ENCODE results near the gene GREB1L. TPM values are rescaled to one million over a fixed set of nuclear protein-coding genes. Genes with fewer than 3 reads are reported as not detected.

Gene GREB1L
- total RNA-seq, 4 donors from 2014 or later, result 13.2 to 16.0 (median 14.5) TPM

DNA sequence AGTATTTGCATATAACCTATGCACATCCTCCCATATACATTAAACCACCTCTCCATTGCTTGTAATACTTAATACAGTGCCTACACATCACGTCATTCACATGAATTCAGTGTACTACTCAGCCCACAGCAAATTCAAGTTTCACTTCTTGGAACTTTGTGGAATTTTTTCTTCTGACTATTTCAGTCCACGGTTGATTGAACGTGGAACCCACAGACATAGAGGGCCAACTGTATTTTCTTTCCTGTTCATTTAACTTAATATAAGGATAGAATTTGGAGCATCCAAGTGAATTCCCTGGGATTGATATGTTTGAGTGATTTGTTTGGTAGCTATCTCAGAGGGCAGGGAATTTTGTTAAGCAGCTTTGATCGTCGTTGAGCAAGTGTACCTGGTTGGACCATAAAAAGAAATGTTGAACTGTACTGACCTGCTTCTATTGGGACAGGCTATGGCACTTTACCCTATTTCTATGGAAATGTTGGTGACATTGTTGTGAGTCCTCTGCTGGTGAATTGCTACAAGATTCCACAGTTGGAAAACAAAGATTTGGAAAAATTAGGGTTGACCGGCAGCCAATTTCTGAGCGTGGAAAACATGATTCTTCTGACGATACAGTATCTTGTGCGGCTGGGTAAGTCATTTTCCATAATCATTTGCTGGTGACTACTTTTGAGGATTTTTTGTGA lies 201.9 kb downstream of the GREB1L start:
- DNase-seq (ENCODE audit: extremely low spot score), result no peak
- no peaks in the 10 kb centered on the region for H3K36me3 ChIP-seq
- H3K27me3 ChIP-seq, result no peaks in the 10 kb centered on the region
- TF ChIP-seq EP300 (IDR thresholded peaks at IDR 0.05), result no peak
- no peak for TF ChIP-seq POLR2AphosphoS5 (IDR thresholded peaks at IDR 0.05)
- TF ChIP-seq, protein P1, sequence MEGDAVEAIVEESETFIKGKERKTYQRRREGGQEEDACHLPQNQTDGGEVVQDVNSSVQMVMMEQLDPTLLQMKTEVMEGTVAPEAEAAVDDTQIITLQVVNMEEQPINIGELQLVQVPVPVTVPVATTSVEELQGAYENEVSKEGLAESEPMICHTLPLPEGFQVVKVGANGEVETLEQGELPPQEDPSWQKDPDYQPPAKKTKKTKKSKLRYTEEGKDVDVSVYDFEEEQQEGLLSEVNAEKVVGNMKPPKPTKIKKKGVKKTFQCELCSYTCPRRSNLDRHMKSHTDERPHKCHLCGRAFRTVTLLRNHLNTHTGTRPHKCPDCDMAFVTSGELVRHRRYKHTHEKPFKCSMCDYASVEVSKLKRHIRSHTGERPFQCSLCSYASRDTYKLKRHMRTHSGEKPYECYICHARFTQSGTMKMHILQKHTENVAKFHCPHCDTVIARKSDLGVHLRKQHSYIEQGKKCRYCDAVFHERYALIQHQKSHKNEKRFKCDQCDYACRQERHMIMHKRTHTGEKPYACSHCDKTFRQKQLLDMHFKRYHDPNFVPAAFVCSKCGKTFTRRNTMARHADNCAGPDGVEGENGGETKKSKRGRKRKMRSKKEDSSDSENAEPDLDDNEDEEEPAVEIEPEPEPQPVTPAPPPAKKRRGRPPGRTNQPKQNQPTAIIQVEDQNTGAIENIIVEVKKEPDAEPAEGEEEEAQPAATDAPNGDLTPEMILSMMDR (IDR thresholded peaks at IDR 0.05), result no peak
- TF ChIP-seq POLR2A (IDR thresholded peaks at IDR 0.05; ENCODE audit: low read depth), result no peak
- peaks cover 0 to 7% (median 0%) of the 10 kb centered on the region in 4 donors for H3K4me1 ChIP-seq
- intact Hi-C loops (cut with DNase I), result loop anchor here (2.0 kb wide), 1 partner anchor 249 kb away; no protein-coding TSS in a partner anchor
- no peaks in the 10 kb centered on the region for H3K9me3 ChIP-seq
- no peak overlapping the region for H3K27ac ChIP-seq (replicated peaks in 1 of 4)
- H3K4me3 ChIP-seq, result no peak overlapping the region
- WGBS, result 74% methylated on average over 9 of the region's 9 CpGs

DNA sequence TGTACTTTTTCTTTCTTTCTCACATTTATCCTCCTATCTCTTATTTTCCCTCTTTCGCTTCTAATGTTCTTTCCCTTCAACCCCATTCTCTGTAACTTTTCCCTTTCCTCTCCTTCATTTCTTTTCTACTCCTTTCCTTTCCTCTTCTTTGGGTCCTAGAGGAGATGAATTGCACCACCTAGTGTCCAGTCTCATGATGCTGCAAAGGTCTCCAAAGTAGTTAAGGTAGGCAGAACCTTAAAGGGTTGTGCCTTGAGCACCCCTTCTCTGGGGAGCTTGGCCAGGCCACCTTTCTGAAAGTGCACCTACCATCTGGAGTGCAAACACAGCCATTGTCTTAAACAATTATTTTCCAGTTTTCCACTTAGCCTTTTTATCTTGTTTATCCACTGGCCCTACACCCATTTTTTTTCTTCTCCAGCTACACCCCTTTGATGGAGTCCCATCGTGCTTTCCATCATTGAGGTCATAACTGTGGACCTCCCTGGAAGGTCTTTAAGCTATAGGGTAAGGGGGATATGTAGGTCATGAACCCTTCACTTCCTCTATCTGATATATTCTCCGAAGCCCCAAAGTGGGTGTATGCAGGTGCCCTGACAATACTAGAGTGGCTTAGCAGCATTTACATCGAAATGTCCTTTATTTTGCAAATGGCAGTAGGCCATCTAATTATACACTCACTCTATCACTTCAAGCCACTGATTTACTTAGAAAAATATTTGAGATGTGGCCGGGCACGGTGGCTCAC lies 202.6 kb downstream of the GREB1L start:
- WGBS, result 77% methylated on average over 6 of the region's 6 CpGs
- no peak overlapping the region for H3K27ac ChIP-seq (replicated peaks in 1 of 4)
- H3K4me1 ChIP-seq, result peaks cover 0 to 3% (median 0%) of the 10 kb centered on the region in 4 donors
- TF ChIP-seq, protein P1 (IDR thresholded peaks at IDR 0.05), result peak; percentile 55 to 71 (median 66)
- no peak for TF ChIP-seq EP300 (IDR thresholded peaks at IDR 0.05)
- TF ChIP-seq POLR2AphosphoS5 (IDR thresholded peaks at IDR 0.05), result no peak
- TF ChIP-seq POLR2A (IDR thresholded peaks at IDR 0.05; ENCODE audit: low read depth), result no peak
- H3K27me3 ChIP-seq, result no peaks in the 10 kb centered on the region
- no peak overlapping the region for H3K4me3 ChIP-seq
- no peaks in the 10 kb centered on the region for H3K9me3 ChIP-seq
- DNase-seq (ENCODE audit: extremely low spot score), result no peak
- intact Hi-C loops (cut with DNase I), result loop anchor here (2.0 to 5.0 kb wide), 2 partner anchors 202 to 250 kb away; partner anchors contain the start of gene GREB1L
- H3K36me3 ChIP-seq, result no peaks in the 10 kb centered on the region

DNA sequence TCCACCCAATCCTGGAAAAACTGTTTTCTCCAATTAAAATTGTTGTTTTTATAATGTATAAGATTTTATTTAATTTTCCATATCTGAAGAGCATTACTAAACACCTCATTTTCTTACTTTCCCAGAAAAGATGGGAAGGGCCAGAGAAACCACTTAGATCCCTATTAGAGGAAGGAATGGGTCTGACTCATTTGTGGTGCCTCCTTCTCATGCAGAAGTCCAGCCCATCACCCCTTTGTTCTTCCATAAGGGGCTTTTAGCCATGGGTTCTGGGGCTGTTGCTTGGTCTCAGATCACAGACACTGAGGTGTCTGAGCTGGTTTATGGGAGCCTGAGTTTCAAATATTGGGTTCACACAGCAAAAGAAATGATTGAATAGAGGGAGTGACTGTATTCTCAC lies 206.3 kb downstream of the GREB1L start:
- peaks cover 4 to 33% (median 27%) of the 10 kb centered on the region in 4 donors for H3K4me1 ChIP-seq
- H3K27me3 ChIP-seq, result no peaks in the 10 kb centered on the region
- intact Hi-C loops (cut with DNase I), result loop anchor here (5.0 kb wide), 1 partner anchor 206 kb away; the partner anchor contains the start of gene GREB1L
- H3K27ac ChIP-seq (replicated peaks in 1 of 4), result no peak overlapping the region
- H3K4me3 ChIP-seq, result no peak overlapping the region
- no peak for DNase-seq (ENCODE audit: extremely low spot score)
- no peaks in the 10 kb centered on the region for H3K9me3 ChIP-seq
- TF ChIP-seq POLR2AphosphoS5 (IDR thresholded peaks at IDR 0.05) (no peak), POLR2A (IDR thresholded peaks at IDR 0.05; ENCODE audit: low read depth) (no peak), EP300 (IDR thresholded peaks at IDR 0.05) (no peak)
- TF ChIP-seq, protein P1 (IDR thresholded peaks at IDR 0.05), result no peak
- H3K36me3 ChIP-seq, result no peaks in the 10 kb centered on the region

DNA sequence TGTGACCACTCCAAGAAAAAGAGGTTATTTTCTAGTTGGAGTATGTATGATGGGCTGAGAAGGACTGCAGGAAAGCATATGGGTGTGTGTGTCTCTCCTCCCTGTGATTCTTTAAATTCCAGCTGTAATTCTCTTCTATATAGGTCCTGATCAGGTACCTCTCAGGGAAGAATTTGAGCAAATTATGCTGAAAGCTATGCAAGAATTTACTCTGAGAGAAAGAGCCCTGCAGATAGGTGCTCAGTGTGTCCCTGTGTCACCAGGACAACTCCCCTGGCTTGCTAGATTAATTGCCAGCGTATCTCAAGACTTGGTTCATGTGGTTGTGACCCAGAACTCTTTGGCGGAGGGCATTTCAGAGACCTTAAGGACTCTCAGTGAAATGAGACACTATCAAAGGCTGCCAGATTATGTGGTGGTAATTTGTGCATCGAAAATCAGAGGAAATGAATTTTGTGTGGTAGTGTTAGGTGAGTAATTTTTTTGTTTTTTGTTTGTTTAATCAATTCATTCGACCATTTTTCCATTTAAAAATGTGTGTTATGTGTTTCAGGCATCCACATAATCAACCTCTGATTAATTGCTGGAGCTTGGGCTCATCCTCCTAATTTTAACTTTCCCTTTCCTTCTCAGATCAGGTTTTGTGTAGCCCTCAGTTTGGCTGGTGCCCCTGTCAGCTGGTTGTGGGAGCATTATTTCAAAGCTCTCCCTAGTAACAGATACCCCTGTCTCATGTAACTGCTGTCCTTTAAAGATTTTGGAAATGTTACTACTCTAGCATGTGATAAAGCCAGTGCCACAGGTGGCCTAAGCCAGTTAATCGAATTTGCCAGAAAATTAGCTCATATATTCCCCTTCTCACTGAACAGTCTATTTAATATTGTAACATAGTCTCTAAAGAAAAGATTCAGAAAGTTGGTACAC lies 207.6 kb downstream of the GREB1L start:
- no peaks in the 10 kb centered on the region for H3K27me3 ChIP-seq
- TF ChIP-seq EP300 (IDR thresholded peaks at IDR 0.05) (no peak), POLR2AphosphoS5 (IDR thresholded peaks at IDR 0.05) (no peak), POLR2A (IDR thresholded peaks at IDR 0.05; ENCODE audit: low read depth) (no peak)
- TF ChIP-seq, protein P1 (IDR thresholded peaks at IDR 0.05), result no peak
- no peak overlapping the region for H3K4me3 ChIP-seq
- no peaks in the 10 kb centered on the region for H3K36me3 ChIP-seq
- no peaks in the 10 kb centered on the region for H3K9me3 ChIP-seq
- 83% methylated on average over 5 of the region's 5 CpGs for WGBS
- no peak overlapping the region for H3K27ac ChIP-seq (replicated peaks in 1 of 4)
- no peak for DNase-seq (ENCODE audit: extremely low spot score)
- intact Hi-C loops (cut with DNase I), result loop anchor here (5.0 kb wide), 1 partner anchor 207 kb away; the partner anchor contains the start of gene GREB1L
- H3K4me1 ChIP-seq, result peaks cover 11 to 45% (median 38%) of the 10 kb centered on the region in 4 donors

All from esophagus muscularis mucosa (tissue), 4 donors.